GM19193 (cell line): ENCODE measurements around the gene HRH1.

Experiments
- POLR2A ChIP-seq: IDR thresholded peaks from 4 replicates; pipeline ENCODE4 v1.6.1; 2011; ENCODE audit not compliant: insufficient read depth, insufficient read length; ENCODE audit errors: extremely low read depth

Gene HRH1

GRCh38 chr3:11136830-11137626 lies 17.3 kb upstream of the HRH1 start:
- no peak for TF ChIP-seq POLR2A

GRCh38 chr3:11137627-11137959 lies 16.7 kb upstream of the HRH1 start:
- no peak for TF ChIP-seq POLR2A

GRCh38 chr3:11138371-11138770 lies 15.9 kb upstream of the HRH1 start:
- TF ChIP-seq POLR2A, result no peak

- no peak for TF ChIP-seq POLR2A
Observed at GRCh38 chr3:11140030-11140712, 14.1 kb upstream of the HRH1 start.

- TF ChIP-seq POLR2A, result no peak
Observed at GRCh38 chr3:11140713-11141104, 13.6 kb upstream of the HRH1 start.

GRCh38 chr3:11143476-11143875 lies 10.8 kb upstream of the HRH1 start:
- no peak for TF ChIP-seq POLR2A

- no peak for TF ChIP-seq POLR2A
Observed at GRCh38 chr3:11144996-11145395, 9.3 kb upstream of the HRH1 start.

- TF ChIP-seq POLR2A, result no peak
Observed at GRCh38 chr3:11145888-11146287, 8.4 kb upstream of the HRH1 start.

GRCh38 chr3:11146773-11147660 lies 7.3 kb upstream of the HRH1 start:
- no peak for TF ChIP-seq POLR2A

GRCh38 chr3:11150256-11150655 lies 4.0 kb upstream of the HRH1 start:
- TF ChIP-seq POLR2A, result no peak

- TF ChIP-seq POLR2A, result no peak
Observed at GRCh38 chr3:11152301-11152700, 2.0 kb upstream of the HRH1 start.

GRCh38 chr3:11154953-11155325 lies 646 bp downstream of the HRH1 start:
- TF ChIP-seq POLR2A, result no peak

GRCh38 chr3:11155341-11156025 lies 1.2 kb downstream of the HRH1 start:
- TF ChIP-seq POLR2A, result no peak

- no peak for TF ChIP-seq POLR2A
Observed at GRCh38 chr3:11156026-11156410, 1.7 kb downstream of the HRH1 start.

- no peak for TF ChIP-seq POLR2A
Observed at GRCh38 chr3:11157421-11157820, 3.1 kb downstream of the HRH1 start.
